B cell (primary cell): Measurements from ENCODE around the gene APBA2. TPM values are rescaled to one million over a fixed set of nuclear protein-coding genes. Genes with fewer than 3 reads are reported as not detected.

Experiments used
- ATAC-seq: fragments of 200-7000 bp; cut with Tn5 transposase; one replicate; pipeline ENCODE4 v1.10.0; 2021; ENCODE audit warnings: low read depth, mild to moderate bottlenecking, moderate number of reproducible peaks, moderate library complexity
- CTCF ChIA-PET: fragments of 350-600 bp; sonication (Branson Sonifier 250); formaldehyde crosslinking; loops from one replicate; lab custom pipeline; 2021; ENCODE audit warnings: antibody characterized with exemption, inconsistent platforms; lab: Charles Lee
- POLR2A ChIA-PET: fragments of 350-600 bp; sonication (Branson Sonifier 250); formaldehyde crosslinking; loops from one replicate; lab custom pipeline; 2021; ENCODE audit warnings: antibody characterized with exemption; lab: Charles Lee
- DNase-seq: peaks from one replicate; pipeline ENCODE4 v3.0.0; 2013
- H2AFZ ChIP-seq: 2 replicates; pipeline ENCODE4 v1.6.1; 2012; ENCODE audit warnings: mild to moderate bottlenecking, low read depth, low read length; ENCODE audit not compliant: insufficient read depth, poor library complexity, severe bottlenecking
- H3K27ac ChIP-seq, 2 donors: 1 replicate in 1 of 2; 2 replicates in 1 of 2; pipeline ENCODE4 v1.5.1; 2012 to 2013; ENCODE audit warnings: low read length in 2 of 2, mild to moderate bottlenecking in 2 of 2, moderate library complexity in 1 of 2
- H3K27me3 ChIP-seq, 4 experiments: fragments of 200-600 bp in 1 of 4; sonication (generic) in 1 of 4; replicated peaks in 1 of 4; 1 replicate in 2 of 4; 2 replicates in 2 of 4; pipeline versions ENCODE4 v1.6.1 to v1.7.0; 2013 to 2016; ENCODE audit warnings: low read length in 3 of 4, mild to moderate bottlenecking in 2 of 4, mixed read lengths in 1 of 4, moderate library complexity in 1 of 4; ENCODE audit not compliant: insufficient read depth in 4 of 4, control insufficient read depth in 3 of 4; ENCODE audit errors: control extremely low read depth in 1 of 4
- H3K36me3 ChIP-seq, 2 experiments: replicated peaks in 1 of 2; 1 replicate in 1 of 2; 2 replicates in 1 of 2; pipeline versions ENCODE4 v1.6.1 to v1.7.1; 2013; ENCODE audit warnings: low read length in 1 of 2; ENCODE audit not compliant: insufficient read depth in 2 of 2, control insufficient read depth in 1 of 2; ENCODE audit errors: control extremely low read depth in 1 of 2, extremely low read depth in 1 of 2
- H3K4me1 ChIP-seq, 2 donors: fragments of 200-600 bp in 1 of 2; sonication (generic) in 1 of 2; 1 replicate in 1 of 2; 2 replicates in 1 of 2; pipeline versions ENCODE4 v1.5.1 to v1.6.1; 2013 to 2017; ENCODE audit warnings: low read length in 2 of 2; ENCODE audit not compliant: control insufficient read depth in 2 of 2, insufficient read depth in 2 of 2
- H3K4me2 ChIP-seq: replicated peaks from 2 replicates; pipeline ENCODE3; 2012; ENCODE audit warnings: mild to moderate bottlenecking, low read depth, low read length; ENCODE audit not compliant: poor library complexity, severe bottlenecking
- H3K4me3 ChIP-seq, 5 experiments: fragments of 200-600 bp in 1 of 5; sonication (generic) in 1 of 5; 1 replicate in 3 of 5; 2 replicates in 2 of 5; pipeline versions ENCODE4 v1.5.1 to v1.7.0; 2011 to 2016; ENCODE audit warnings: low read length in 4 of 5, mild to moderate bottlenecking in 4 of 5, low read depth in 2 of 5, control low read depth in 1 of 5, moderate library complexity in 1 of 5; ENCODE audit not compliant: insufficient read depth in 1 of 5; ENCODE audit errors: control extremely low read depth in 1 of 5, extremely low read depth in 1 of 5
- H3K79me2 ChIP-seq: fragments of 200-600 bp; sonication (generic); one replicate; pipeline ENCODE4 v1.6.0; 2016; ENCODE audit warnings: low read length; ENCODE audit not compliant: control insufficient read depth, insufficient read depth
- H3K9ac ChIP-seq: fragments of 200-600 bp; sonication (generic); 2 replicates; pipeline ENCODE4 v1.6.1; 2017; ENCODE audit warnings: mild to moderate bottlenecking, low read length, moderate library complexity
- H3K9me3 ChIP-seq, 3 donors: one replicate each; pipeline versions ENCODE4 v1.6.1 to v1.7.1; 2013; ENCODE audit warnings: low read length in 2 of 3; ENCODE audit not compliant: control insufficient read depth in 2 of 3, insufficient read depth in 1 of 3; ENCODE audit errors: control extremely low read depth in 1 of 3
- H4K20me1 ChIP-seq: 2 replicates; pipeline ENCODE4 v1.6.0; 2012; ENCODE audit warnings: mild to moderate bottlenecking, low read length; ENCODE audit not compliant: insufficient read depth, control insufficient read depth, poor library complexity, severe bottlenecking
- H3K27ac Mint-ChIP-seq: one replicate; pipeline ENCODE4 v1.8.0; 2021; ENCODE audit warnings: mixed read lengths
- H3K27me3 Mint-ChIP-seq: one replicate; pipeline ENCODE4 v1.8.0; 2021; ENCODE audit warnings: mixed read lengths
- H3K4me1 Mint-ChIP-seq: one replicate; pipeline ENCODE4 v1.8.0; 2021; ENCODE audit warnings: mixed read lengths
- H3K4me3 Mint-ChIP-seq: one replicate; pipeline ENCODE4 v1.8.0; 2021; ENCODE audit warnings: mixed read lengths
- H3K9me3 Mint-ChIP-seq: one replicate; pipeline ENCODE4 v1.8.0; 2022; ENCODE audit warnings: mixed read lengths; ENCODE audit not compliant: insufficient read depth
- CTCF ChIP-seq: fragments of 200-600 bp; IDR thresholded peaks from one replicate; pipeline ENCODE4 v1.8.0; 2022; ENCODE audit warnings: antibody characterized with exemption, mild to moderate bottlenecking
- EZH2 ChIP-seq: IDR thresholded peaks from 2 replicates; pipeline ENCODE4 v1.6.1; 2012; ENCODE audit warnings: borderline replicate concordance, low read depth, mild to moderate bottlenecking, moderate library complexity, low read length; ENCODE audit not compliant: insufficient read depth, poor library complexity, severe bottlenecking
- WGBS: methylation state at CpG from one replicate; pipeline ENCODE4 v1.1.5; 2013; ENCODE audit warnings: missing lambda C conversion rate; ENCODE audit not compliant: insufficient coverage; 5-methylcytosine and 5-hydroxymethylcytosine counted together
- intact Hi-C: fragments of 100-400 bp; cut with micrococcal nuclease; formaldehyde crosslinking; loops from one replicate; pipeline ENCODE4 v1.10.0; 2022
- polyA plus RNA-seq: library from polyadenylated mRNA; depleted of rRNA; stranded (reverse); fragments of >200 nt; gene quantifications from 2 replicates; pipeline ENCODE4 v1.2.3, GENCODE V29; 2012
- total RNA-seq, 2 donors: library from RNA; stranded (reverse); fragments of 120-200 nt in 1 of 2; gene quantifications; 1 replicate in 1 of 2; 2 replicates in 1 of 2; pipeline versions ENCODE4 v1.2.3 to v1.2.4, GENCODE V29; 2013 to 2022

Gene APBA2
- total and polyA plus RNA-seq, 2 donors (not counting 1 experiment from before 2014, with no cell fraction given), result 0.19 TPM; not detected in 1

- intact Hi-C loops, result no loop called here
- H3K4me1 ChIP-seq, result peaks cover 0 to 2% of the 10 kb centered on the region in 2 donors
- H3K79me2 ChIP-seq, result no peaks in the 10 kb centered on the region
- Mint-ChIP-seq H3K4me3 (no peak overlapping the region), H3K9me3 (no peaks in the 10 kb centered on the region), H3K27ac (no peak overlapping the region), H3K27me3 (peaks cover 14% of the 10 kb centered on the region), H3K4me1 (no peaks in the 10 kb centered on the region)
- no peaks in the 10 kb centered on the region for H4K20me1 ChIP-seq
- POLR2A ChIA-PET, result no interaction called here
- no peak overlapping the region for H3K4me2 ChIP-seq
- peaks cover 0 to 2% (median 0%) of the 10 kb centered on the region in 4 experiments for H3K27me3 ChIP-seq
- CTCF ChIA-PET, result no interaction called here
- H3K36me3 ChIP-seq, result no peaks in the 10 kb centered on the region
- H3K9me3 ChIP-seq, result no peaks in the 10 kb centered on the region
- ATAC-seq, result no peak
- 89% methylated on average over 10 of the region's 14 CpGs for WGBS
- TF ChIP-seq CTCF, result no peak
- TF ChIP-seq EZH2, result no peak
- no peak overlapping the region for H3K27ac ChIP-seq
- no peak overlapping the region for H3K4me3 ChIP-seq
- no peak overlapping the region for H3K9ac ChIP-seq
- no peak overlapping the region for H2AFZ ChIP-seq
- DNase-seq, result no peak
These were observed 249.0 kb downstream of the APBA2 start for GRCh38 chr15:29134641-29135308.

GRCh38 chr15:29135309-29135657, 249.5 kb downstream of the APBA2 start:
- Histone ChIP-seq H3K36me3 (no peaks in the 10 kb centered on the region), H3K79me2 (no peaks in the 10 kb centered on the region), H3K9ac (no peak overlapping the region), H4K20me1 (no peaks in the 10 kb centered on the region), H2AFZ (no peak overlapping the region), H3K4me2 (no peak overlapping the region), H3K4me3 (no peak overlapping the region), H3K27ac (no peak overlapping the region), H3K9me3 (no peaks in the 10 kb centered on the region), H3K27me3 (peaks cover 0 to 7% (median 0%) of the 10 kb centered on the region in 4 experiments), H3K4me1 (peaks cover 0 to 4% of the 10 kb centered on the region in 2 donors)
- no peak overlapping the region for H3K27ac Mint-ChIP-seq
- no peak for ATAC-seq
- no peak overlapping the region for H3K4me3 Mint-ChIP-seq
- CTCF ChIA-PET, result no interaction called here
- TF ChIP-seq EZH2 (no peak), CTCF (no peak)
- peaks cover 2% of the 10 kb centered on the region for H3K4me1 Mint-ChIP-seq
- no peaks in the 10 kb centered on the region for H3K9me3 Mint-ChIP-seq
- H3K27me3 Mint-ChIP-seq, result peaks cover 19% of the 10 kb centered on the region
- intact Hi-C loops, result no loop called here
- WGBS, result 92% methylated on average over 6 of the region's 6 CpGs
- POLR2A ChIA-PET, result no interaction called here
- DNase-seq, result no peak
